HG03097 (cell line): ENCODE results near the gene MRPL14.

Experiments used
- ATAC-seq: cut with Tn5 transposase; IDR thresholded peaks from one replicate; pipeline ENCODE4 v1.9.1; 2021; ENCODE audit not compliant: unreplicated experiment, low FRiP score

The MRPL14 gene

DNA sequence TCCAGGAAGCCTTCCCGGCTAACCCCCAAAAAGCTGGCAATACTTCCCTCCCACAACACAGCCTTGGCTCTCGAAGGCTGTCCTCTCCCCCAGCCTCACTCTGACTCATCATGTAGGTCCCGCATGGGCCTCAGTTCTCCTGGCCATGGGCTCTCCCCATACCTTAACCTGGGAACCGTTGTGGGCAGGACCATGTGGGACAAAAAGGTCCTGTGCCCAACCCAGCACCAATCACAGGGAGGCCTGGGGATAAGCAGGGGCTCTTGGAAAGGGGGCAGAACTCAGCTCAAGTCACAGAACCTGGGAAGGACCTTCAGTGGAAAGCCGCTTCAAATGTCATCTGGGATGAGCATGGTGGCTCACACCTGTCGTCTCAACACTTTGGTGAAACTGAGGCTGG lies 45.5 kb downstream of the MRPL14 start:
- ATAC-seq = no peak

DNA sequence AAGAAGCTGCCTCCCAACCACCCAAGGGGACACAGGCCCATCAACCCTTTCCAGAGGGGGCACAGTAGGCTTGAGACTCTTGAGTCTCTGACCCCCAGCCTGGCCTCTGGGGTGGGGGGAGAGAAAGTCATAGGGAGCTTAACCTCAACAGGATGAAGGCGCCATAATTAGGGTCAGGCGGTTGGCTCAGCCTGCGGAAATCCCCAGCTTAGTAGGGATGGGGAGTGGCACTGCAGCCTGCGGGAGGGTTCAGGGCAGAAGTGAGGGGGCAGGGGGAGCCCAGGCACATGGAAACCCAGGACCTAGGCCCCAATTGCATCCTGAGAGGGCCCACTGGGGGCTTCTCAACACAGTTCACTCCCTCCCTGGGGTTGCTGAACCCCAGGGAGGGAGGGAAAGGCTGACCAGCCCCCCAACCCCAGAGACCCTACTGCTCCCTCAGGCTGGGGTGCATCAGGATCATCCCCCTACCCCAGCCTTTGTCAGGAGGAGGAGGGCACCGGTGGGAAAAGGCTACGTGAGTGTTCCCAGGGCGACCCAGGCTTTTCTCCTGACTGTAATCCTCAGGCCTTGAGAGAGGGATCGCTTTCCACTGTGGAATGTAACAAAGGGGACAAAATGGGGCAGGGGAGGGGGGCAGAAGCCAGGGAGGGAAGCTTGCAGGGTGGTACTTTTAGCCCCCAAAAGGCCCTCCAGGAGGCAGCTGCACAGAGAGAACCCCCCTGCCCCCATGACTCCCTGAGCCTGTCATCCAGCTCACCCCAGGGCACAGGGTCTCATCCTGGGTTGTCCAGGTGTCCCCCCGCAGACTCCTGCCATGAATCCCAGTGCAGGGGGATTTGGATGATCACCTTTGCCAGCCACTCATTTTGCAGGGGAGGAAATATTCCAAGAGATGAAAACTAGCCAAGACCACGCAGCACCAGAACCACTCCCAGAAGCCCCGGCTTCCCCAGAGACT lies 46.4 kb downstream of the MRPL14 start:
- ATAC-seq = no peak

DNA sequence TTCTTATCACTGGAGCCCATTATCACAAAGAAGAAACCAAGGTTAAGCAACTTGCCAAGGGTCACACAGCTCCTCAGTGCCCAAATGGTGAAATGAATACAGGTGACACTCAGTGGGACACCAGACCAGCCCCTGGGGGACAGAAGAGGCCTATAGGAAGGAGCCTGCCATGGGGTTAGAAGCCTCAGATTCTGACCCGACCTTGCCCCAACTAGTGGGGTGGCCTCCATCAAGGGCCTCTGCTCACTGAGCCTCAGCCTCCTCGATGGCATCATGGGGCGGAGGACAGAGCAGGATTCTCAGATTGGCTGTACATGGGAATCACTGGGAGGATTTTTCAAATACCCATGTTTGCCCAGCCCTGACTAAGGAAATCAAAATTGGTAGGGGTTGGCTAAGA lies 47.6 kb downstream of the MRPL14 start:
- ATAC-seq = no peak

DNA sequence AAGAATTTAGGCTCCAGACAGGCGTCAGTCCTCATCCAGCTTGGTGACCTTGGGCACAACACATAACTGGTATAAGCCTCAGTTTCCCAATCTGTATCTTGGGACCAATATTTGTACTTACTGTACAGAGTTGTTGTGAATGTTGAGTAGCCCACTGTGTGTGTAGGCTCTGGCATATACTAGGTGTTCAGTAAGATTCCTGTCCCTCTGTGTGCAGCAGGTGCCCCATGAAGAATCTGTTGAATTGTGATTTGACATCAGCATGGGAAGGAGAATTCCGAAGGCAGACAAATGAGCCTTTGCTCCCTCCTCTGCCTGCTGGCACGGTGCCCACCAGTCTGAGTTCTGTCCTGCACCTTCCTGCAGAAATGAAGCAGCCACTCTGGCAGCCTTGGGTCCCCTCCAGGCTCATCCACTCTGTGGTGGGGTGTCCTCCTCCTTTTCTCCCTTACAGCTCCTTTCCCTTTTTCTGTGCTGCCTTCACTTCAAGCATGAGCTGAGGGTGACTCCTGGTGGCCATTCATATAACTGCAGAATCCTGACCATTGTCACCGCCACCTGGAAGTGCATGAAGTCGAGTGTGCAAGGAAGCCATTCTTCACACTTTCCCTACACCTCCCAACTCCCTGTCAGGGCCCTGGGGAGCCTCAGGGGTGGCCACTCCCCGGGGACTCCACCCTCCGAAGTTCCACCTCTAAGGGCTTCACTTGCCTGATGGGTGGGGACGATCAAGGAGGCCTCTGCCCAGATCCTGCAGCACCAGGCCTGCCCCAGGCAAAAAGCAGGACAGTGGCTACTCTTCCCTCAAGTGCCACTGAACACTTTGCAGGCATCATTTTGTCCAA lies 48.2 kb downstream of the MRPL14 start:
- no peak for ATAC-seq

DNA sequence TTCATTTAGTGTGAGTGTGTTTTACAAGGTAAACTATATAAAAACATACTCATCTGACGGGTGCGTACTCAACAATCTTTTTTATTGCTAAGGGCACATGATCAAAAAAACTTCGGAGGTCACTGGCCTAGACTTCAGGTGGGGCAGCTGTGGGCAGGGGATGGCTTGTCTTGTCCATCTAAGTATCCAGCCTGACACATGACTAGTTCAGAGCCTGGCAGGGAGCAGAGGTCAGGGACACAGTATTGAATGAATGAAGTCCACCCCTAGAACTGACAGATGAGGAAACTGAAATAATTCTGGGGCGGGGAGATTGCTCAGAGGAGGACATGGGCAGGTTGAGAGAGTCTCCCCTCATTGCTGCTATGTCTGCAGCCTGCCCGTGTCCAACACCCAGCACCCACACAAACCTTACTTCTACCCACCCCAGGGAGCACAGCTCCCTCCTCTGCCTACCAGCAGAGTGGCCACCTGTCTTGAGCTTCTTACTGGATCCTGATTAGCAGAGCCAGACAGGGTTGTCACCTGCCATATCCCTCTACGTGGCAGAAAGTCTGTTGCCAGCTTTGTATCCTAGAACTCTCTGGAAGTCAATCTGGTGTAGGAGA lies 48.9 kb downstream of the MRPL14 start:
- no peak for ATAC-seq

DNA sequence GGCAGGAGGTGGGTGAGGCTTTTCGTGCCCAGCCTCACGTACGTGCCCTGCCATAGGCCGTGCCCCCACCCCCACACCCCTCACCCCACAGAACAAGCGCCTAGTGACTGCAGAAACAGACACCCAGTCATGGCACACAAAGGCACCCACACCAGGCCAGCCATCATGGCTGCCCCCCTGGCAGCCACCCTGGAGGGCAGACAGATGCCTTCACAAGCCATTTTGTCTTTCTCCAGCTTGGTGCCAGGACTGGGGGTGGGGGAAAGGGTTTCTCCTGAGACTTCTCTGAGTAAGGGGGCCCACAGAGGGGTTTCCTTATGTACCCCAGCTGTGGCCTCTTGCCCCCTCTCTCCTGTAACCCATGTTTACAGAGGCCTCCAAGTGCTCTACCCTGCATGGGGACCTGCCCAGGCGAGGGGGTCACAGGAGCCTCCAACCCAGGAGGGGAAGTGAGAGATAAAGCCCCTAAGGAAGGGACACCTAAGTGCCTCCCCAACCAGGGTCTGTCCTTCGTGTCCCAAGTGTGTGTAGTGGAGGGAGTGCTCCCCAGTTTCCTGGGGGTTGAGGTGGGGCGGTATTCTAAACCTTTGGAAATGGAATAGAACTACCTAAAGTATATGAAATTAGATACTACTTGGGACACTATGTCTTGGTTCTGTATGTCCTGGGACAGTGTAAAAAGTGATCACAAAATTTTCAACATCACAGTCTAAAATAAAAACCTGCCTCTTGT lies 49.9 kb downstream of the MRPL14 start:
- no peak for ATAC-seq

DNA sequence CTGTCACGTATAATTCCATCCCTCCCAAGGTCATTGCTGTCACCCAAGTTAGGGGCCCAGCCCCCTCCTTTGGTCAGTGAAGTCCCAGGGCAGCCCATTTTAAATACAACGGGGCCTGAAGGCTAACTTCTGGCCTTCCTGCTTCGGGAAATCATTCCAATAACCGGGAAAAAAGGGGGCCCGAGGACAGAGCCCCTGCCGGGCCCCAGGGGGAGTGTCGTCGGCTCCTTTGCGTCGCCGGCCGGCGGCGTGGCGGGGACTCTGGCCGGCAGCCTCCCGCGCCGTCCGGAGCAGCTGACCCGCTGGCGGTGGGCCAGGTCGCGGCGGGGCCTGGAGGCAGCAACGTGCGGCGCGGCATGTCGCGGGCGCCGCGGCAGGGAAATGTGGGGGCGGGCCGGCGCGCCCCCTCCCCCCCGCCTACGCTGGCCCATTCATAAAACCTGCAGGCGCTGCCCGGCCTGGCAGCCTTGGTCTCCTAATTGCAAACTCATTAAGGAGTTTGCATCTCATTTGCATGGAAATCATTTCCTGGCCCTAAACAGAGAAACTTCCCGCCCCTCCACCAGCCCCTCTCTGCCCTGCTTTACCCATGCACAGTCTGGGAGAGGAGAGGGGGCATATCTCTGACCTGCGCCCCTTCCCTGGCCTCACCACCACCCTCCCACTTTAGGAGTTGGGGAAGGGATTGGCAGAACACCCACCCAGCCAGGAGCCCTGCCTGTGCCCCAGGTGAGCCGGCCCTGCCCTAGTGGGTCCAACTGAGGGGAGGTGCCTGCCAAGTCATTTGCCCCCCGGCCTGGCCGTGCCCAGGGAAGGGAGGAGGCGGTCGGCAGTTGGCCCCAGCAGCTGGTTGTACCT lies 50.7 kb downstream of the MRPL14 start:
- ATAC-seq = no peak

DNA sequence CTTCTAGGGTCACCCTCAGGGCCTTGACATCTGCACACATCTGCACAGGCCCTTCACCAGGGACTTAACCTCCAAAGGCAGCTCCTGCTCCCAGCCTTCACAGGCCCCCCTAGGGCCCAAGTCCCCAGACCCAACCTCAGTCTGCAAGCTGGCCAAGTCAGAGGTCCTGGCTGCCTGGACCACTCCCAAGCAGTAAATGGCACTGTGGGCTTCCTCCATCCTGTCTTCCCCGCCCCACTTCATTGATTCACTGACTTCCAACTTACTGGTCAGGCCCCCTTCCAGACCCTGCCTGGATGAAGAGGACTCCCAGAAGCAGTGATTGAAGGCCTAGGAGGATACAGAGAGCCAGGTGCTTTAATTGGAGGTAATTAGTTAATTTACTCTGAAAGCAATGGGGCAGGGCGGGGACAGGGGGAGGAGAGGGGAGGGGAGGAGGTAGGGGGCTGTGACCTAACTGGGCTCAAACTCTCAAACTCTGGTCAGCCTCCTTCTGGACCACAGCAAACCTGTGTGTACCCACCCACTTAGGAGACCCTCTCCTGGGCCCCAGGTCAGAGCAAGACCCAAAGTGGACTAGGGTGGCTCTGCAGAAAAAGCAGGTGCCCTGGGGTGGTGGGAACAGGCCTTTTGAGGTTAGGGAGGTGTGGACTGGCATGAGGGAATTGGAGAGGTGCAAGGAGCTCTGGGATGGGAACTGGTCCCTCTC lies 51.5 kb downstream of the MRPL14 start:
- ATAC-seq = no peak

DNA sequence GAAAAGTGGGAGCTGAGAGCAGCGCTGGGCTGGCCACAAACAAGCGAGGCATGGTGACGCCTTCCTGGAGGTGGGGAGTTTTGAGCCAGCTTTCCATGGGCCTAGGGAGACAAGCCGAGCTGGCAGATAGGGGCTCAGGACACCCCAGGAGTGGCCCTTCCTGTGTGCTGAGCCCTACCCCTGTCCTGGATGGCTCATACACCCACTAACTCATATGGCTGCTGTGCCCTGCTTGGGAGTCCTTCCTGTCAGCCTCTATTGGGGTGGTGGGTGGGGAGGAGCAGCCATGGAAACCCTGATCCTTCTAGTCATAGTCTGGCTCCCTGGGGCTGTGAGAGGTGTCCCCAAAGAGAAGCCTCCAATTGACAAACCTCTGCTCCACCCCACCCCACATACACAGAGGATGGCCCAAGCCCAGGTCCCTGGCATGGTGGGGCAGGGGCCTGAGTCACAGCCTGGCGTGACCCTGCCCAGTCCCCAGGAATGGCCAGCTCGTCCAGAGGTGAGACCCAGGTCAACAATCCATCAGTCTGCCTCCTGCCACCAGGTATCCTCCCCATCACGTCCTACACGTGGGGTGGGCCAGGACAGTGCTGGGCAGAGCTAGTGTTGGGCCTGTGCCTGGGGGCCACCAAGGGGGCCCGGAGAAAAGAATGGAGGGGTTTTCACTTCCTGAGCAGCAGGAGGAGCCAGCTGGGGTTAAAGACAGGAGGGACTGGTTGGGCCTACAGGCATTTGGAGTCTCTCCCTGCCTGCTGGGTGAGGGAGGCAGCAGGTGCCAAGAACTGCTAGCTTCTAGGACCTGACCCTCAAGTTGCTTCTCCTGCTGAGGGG lies 52.2 kb downstream of the MRPL14 start:
- no peak for ATAC-seq

DNA sequence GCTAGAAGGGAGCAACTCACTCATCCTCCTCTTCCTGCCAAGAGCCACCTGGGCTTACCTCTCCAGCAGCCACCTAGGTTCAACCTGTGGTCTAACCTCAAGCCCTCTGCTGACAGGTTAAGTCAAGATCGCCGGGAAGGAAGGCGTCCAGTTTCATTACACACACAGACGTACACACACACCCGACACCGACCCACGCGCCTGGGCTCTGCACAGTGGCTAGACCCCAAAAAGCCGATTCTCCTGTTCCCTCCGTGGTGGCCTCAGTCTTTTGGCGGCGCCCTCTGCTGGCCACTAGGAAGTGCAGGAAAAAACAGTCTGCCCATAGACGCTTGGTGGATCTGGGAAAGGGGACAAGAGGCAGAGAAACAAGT lies 52.8 kb downstream of the MRPL14 start:
- peak; percentile 17 for ATAC-seq

DNA sequence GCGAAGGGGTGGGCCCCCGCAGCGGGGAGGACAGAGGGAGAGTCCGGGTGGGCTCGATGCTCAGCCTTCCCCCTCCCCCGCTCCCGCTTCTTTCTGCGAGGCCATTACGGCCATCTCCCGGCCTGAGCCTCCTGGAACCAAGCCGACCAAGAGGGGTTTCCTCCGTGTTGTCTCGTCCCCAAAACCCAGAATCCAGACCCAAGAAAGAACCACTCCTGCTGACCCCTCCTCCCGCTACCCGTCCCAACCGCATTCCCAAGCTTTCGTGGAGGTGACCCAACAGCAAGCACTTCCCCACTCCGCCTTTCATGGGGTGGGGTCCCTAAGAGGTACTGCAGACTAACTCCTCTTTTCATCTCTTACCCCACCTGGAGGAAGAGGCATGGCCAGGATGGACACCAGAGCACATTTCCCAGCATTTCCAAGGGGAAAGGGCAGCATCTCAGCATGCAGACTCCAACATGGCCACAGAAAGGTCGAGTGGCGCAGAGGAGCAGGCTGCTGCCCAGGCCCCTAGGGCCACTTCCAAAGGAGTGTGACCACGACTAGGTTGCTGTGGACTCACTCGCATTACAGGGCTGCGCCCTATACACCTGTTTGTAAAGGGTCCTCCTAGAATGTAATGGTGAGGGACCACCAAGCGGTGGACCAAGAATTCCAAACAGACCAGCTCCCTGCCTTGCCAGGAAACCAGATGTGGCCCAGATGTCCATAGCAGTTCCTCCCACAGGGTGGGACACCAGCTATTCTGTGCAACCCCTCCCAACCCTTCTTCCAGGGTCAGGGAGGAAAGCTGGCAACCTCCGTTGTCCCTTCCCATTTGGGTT lies 53.4 kb downstream of the MRPL14 start:
- peak; percentile 4 for ATAC-seq

DNA sequence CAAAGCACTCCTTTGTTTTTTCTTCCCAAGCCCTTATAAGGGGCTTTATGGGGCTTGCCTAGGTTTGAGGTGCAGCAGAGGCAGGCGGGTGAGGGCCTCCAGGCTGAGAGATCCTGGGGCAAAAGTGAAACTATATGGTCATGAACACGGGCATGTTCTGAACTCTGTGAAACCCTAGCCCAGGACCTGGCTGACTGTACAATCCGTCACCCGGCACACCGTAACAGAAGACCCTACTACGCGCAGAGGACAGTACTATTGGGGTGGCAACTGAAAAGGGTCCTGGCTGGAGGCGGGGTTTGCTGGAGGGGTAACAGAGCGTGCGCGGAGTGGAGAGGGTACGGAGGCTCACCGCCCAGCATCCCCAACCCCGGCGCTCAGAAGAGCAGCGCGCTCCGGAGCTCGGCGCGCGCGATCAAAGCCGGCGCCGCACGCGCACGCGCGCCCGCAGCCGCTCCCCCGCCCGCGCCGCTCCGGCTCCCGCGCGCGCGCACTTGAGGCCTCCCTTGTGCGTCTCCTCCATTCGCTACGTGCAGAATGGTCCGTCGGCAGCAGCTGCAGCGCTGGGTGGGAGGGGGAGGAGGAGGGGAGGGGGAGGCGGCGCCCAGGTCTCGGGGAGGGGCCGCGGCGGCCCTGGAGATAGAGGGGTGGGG lies 54.2 kb downstream of the MRPL14 start:
- peak; percentile 45 for ATAC-seq

DNA sequence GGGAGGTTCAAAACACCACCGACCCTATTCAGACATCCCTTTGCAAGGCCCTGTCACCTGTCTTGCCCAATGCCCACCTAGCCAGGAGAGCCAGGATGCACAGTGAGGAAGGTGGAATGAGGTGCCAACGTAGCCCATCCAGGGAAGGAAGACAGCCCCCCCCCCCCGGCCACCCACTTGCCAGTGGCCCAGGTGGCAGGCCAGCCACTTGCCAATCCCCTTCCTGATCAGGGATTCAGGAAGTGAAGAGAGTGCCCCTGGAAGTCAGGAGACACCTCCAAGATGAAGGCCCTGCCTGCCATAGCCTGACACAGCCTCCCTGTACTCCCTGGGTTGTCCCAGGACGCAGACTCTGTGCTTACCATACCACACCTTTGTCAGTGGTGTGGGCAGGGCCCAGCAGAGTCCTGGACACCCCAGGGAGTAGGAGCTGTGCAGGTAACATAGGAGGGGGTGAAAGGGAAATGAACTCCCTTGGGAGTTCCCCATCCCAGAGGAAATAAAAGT lies 54.7 kb downstream of the MRPL14 start:
- ATAC-seq = peak; percentile 4

DNA sequence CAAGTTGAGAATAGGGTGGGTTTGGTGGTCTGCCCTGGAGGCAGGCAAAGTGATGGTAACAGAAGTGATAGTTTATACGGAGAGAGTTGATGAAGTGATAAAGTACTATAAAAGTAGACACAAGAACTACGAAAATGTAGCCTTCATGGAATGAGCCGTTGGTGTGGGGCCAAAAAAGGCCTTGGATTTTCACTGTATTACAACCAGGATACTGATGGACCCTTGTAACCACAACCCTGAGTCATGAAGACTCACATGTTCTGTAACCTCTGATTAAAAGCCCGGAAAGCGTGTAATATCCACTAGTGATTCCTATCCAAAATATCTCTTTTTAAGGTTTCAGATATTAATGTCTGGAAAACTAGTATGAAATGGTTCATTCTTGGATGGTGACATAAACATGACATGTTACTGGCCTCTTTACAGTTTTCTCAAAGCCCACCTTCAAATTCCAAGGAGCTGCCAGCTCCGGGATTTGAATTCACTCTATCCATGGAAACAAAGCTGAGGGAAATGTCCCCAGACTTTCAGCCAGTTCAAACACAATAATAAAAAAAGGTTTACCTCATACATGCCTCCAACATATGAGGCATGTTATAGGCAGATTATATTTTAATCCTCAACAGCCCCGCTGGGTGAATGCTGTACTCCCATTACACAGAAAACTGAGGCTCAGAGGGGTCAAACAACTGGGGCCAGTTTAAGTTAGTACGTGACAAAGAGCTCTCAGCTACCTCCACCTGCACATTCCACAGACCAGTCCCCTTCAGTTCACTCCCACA lies 55.4 kb downstream of the MRPL14 start:
- ATAC-seq = no peak

DNA sequence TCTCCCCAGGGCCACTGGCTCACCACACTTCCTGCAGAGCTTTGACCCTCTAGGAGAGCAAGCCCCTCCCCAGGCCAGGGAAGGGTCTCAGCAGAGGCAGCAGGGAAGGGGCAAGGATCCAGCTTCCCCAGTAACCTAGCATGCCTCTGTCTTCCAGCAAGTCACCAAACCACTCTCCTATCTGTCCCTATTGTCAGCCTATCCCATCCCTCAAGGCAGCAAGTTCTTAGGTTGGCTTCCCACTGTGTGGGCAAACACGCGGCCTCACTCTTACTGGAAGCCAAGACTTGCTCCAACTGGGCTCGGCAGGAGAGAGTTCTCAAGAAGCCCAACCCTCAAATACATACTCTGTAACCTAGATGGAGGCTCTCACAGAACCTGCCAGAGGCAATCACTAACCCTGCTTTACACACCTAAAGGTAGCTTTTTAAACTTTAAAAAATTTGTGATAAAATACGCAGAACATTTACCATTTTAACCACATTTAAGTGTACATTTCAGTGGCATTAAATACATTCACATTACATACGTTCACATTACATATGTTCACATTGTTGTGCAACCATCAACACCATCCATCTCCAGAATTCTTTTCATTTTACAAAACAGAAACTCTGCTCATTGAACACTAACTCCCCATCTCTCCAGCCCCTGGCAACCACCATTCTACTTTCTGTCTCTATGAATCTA lies 58.5 kb downstream of the MRPL14 start:
- no peak for ATAC-seq
